ENCODE results near the gene SREBF2. TPM values are rescaled to one million over a fixed set of nuclear protein-coding genes. Genes with fewer than 3 reads are reported as not detected.

Gene SREBF2
- total and polyA plus RNA-seq, 10 of the 15 experiments (the other 5 are each of a cell fraction or from before 2014, with no cell fraction given) = 2.4 to 177 (median 78.8) TPM

DNA sequence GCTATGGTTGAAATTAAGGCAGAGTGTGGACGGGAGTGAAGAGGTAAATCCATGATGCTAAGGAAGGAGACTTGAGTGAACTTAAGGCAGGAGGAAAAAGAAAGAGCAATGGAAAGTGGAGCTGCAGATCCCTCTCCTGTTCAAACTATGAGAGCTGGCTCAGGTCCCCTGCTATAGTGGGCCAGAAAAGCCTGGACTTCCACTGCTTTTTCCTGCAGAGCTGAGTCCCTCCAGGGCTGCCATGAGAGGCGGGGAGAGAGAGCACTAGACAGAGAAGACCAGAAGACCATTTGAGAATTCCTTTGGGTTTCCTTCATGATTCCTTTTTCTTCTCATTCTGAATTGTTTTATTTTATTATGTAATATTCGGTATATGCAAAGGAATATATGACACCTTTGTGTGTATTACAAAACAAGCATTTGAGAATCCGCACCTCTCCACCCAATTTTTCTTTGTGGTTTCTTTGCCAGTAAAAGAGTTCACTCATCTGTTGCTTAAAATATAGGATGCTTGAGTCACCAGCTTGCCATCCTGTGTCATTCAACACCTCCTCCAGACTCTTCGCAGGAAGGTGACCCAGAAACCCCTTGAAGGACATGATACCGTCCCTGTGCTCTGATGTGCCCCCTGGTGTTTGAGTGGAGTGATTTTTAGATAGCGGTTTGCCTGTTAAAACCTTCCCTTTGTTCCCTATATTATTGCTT is 24.4 kb downstream of the SREBF2 start (continued):
- TF ChIP-seq, protein P1, sequence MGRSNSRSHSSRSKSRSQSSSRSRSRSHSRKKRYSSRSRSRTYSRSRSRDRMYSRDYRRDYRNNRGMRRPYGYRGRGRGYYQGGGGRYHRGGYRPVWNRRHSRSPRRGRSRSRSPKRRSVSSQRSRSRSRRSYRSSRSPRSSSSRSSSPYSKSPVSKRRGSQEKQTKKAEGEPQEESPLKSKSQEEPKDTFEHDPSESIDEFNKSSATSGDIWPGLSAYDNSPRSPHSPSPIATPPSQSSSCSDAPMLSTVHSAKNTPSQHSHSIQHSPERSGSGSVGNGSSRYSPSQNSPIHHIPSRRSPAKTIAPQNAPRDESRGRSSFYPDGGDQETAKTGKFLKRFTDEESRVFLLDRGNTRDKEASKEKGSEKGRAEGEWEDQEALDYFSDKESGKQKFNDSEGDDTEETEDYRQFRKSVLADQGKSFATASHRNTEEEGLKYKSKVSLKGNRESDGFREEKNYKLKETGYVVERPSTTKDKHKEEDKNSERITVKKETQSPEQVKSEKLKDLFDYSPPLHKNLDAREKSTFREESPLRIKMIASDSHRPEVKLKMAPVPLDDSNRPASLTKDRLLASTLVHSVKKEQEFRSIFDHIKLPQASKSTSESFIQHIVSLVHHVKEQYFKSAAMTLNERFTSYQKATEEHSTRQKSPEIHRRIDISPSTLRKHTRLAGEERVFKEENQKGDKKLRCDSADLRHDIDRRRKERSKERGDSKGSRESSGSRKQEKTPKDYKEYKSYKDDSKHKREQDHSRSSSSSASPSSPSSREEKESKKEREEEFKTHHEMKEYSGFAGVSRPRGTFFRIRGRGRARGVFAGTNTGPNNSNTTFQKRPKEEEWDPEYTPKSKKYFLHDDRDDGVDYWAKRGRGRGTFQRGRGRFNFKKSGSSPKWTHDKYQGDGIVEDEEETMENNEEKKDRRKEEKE (IDR thresholded peaks at IDR 0.05) = no peak
- no peak for TF ChIP-seq ZNF217 (IDR thresholded peaks at IDR 0.05)
- TF ChIP-seq, protein P2, sequence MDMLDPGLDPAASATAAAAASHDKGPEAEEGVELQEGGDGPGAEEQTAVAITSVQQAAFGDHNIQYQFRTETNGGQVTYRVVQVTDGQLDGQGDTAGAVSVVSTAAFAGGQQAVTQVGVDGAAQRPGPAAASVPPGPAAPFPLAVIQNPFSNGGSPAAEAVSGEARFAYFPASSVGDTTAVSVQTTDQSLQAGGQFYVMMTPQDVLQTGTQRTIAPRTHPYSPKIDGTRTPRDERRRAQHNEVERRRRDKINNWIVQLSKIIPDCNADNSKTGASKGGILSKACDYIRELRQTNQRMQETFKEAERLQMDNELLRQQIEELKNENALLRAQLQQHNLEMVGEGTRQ (IDR thresholded peaks at IDR 0.05; ENCODE audit: borderline replicate concordance, low read depth, low read length) = no peak
- TF ChIP-seq, protein P3, sequence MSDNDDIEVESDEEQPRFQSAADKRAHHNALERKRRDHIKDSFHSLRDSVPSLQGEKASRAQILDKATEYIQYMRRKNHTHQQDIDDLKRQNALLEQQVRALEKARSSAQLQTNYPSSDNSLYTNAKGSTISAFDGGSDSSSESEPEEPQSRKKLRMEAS (IDR thresholded peaks at IDR 0.05; ENCODE audit: low read depth, low read length) = no peak
- TF ChIP-seq NFYB (IDR thresholded peaks at IDR 0.05; ENCODE audit: insufficient read depth, low read depth, low read length) = no peak
- TF ChIP-seq KAT2A (conservative IDR thresholded peaks at IDR 0.05; ENCODE audit: control insufficient read depth, low read depth, low read length) = no peak
- TF ChIP-seq ZNF622 (IDR thresholded peaks at IDR 0.05) = no peak
- TF ChIP-seq KDM1A (IDR thresholded peaks at IDR 0.05; ENCODE audit: borderline replicate concordance) = no peak
- peak; percentile 54; the same call in 1 of the 2 replicates for TF ChIP-seq EED (IDR thresholded peaks at IDR 0.05; ENCODE audit: low read depth)
- no peak for TF ChIP-seq RELA (IDR thresholded peaks at IDR 0.05; ENCODE audit: borderline replicate concordance, partially characterized antibody)
- TF ChIP-seq, protein P4, sequence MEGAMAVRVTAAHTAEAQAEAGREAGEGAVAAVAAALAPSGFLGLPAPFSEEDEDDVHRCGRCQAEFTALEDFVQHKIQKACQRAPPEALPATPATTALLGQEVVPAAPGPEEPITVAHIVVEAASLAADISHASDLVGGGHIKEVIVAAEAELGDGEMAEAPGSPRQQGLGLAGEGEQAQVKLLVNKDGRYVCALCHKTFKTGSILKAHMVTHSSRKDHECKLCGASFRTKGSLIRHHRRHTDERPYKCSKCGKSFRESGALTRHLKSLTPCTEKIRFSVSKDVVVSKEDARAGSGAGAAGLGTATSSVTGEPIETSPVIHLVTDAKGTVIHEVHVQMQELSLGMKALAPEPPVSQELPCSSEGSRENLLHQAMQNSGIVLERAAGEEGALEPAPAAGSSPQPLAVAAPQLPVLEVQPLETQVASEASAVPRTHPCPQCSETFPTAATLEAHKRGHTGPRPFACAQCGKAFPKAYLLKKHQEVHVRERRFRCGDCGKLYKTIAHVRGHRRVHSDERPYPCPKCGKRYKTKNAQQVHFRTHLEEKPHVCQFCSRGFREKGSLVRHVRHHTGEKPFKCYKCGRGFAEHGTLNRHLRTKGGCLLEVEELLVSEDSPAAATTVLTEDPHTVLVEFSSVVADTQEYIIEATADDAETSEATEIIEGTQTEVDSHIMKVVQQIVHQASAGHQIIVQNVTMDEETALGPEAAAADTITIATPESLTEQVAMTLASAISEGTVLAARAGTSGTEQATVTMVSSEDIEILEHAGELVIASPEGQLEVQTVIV (IDR thresholded peaks at IDR 0.05; ENCODE audit: borderline replicate concordance, partially characterized antibody) = no peak
- TF ChIP-seq PAX5 (IDR thresholded peaks at IDR 0.05; ENCODE audit: borderline replicate concordance, low read depth, low read length) = no peak
- TF ChIP-seq, protein P5, sequence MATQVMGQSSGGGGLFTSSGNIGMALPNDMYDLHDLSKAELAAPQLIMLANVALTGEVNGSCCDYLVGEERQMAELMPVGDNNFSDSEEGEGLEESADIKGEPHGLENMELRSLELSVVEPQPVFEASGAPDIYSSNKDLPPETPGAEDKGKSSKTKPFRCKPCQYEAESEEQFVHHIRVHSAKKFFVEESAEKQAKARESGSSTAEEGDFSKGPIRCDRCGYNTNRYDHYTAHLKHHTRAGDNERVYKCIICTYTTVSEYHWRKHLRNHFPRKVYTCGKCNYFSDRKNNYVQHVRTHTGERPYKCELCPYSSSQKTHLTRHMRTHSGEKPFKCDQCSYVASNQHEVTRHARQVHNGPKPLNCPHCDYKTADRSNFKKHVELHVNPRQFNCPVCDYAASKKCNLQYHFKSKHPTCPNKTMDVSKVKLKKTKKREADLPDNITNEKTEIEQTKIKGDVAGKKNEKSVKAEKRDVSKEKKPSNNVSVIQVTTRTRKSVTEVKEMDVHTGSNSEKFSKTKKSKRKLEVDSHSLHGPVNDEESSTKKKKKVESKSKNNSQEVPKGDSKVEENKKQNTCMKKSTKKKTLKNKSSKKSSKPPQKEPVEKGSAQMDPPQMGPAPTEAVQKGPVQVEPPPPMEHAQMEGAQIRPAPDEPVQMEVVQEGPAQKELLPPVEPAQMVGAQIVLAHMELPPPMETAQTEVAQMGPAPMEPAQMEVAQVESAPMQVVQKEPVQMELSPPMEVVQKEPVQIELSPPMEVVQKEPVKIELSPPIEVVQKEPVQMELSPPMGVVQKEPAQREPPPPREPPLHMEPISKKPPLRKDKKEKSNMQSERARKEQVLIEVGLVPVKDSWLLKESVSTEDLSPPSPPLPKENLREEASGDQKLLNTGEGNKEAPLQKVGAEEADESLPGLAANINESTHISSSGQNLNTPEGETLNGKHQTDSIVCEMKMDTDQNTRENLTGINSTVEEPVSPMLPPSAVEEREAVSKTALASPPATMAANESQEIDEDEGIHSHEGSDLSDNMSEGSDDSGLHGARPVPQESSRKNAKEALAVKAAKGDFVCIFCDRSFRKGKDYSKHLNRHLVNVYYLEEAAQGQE (IDR thresholded peaks at IDR 0.05; ENCODE audit: low read depth, low read length) = no peak
- no peak for TF ChIP-seq CREM (IDR thresholded peaks at IDR 0.05; ENCODE audit: low read depth)
- TF ChIP-seq LARP7 (IDR thresholded peaks at IDR 0.05) = no peak
- TF ChIP-seq, protein P6, sequence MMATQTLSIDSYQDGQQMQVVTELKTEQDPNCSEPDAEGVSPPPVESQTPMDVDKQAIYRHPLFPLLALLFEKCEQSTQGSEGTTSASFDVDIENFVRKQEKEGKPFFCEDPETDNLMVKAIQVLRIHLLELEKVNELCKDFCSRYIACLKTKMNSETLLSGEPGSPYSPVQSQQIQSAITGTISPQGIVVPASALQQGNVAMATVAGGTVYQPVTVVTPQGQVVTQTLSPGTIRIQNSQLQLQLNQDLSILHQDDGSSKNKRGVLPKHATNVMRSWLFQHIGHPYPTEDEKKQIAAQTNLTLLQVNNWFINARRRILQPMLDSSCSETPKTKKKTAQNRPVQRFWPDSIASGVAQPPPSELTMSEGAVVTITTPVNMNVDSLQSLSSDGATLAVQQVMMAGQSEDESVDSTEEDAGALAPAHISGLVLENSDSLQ (IDR thresholded peaks at IDR 0.05) = peak; percentile 75
- TF ChIP-seq RUNX3 (IDR thresholded peaks at IDR 0.05; ENCODE audit: low read length) = peak; percentile 72
